ENCODE results near the gene CCNG1.
"Not testable (repeated sequence)": the region's sequence is repeated elsewhere in the genome, so short reads cannot be mapped to it uniquely, and the experiment has no call there.

Gene CCNG1

GRCh38 chr5:163445345-163445744 lies 8.0 kb downstream of the CCNG1 start:
- no peak for DNase-seq

DNA sequence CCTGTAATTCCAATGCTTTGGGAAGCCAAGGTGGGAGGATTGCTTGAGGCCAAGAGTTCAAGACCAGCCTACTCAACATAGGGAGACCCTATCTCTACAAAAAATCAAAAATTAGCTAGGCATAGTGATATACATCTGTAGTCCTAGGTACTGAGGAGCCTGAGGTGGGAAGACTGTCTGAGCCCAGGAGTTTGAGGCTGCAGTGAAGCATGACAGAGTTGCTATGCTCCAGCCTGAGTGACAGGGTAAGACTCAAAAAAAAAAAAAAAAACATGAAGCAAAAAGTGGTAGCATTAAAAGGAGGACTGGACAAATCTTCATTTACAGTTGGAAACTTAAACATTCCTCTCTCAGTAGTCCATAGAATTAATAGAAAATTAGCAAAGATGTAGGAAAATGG lies 9.8 kb downstream of the CCNG1 start:
- DNase-seq: no peak

DNA sequence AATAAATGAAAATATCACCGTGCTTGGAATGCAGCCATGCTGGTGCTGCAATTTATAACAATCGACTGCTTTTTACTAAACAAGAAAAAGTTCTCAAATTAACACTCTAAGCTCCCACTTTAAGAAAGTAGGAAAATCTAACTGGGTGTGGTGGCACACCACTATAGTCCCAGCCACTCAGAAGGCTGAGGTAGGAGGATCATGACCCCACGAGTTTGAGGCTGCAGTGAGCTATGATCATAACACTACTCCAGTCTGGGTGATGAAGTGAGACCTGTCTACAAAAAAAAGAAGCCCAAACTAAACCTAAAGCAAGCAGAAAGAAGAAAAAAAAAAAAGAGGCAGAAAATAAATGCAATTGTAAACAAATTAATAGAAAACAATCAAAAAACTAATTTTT lies 10.5 kb downstream of the CCNG1 start:
- DNase-seq: no peak

GRCh38 chr5:163448491-163448890 lies 11.1 kb downstream of the CCNG1 start:
- no peak for DNase-seq

DNA sequence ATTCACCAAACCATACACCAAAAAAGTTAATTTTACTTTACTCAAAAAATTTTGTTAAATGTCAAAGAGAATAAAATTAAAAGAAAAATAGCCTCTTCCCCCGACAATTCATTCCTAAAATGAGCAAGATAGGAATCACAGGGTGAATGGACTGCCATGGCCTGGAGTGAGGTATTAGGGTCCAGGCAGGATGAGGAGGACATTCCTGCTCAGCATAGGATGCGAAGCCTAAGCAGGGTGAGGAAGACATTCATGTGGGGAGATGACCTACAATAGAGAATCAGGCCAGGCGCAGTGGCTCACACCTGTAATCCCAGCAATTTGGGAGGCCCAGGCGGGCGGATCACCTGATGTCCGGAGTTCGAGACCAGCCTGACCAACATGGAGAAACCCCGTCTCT lies 14.1 kb downstream of the CCNG1 start:
- DNase-seq: no peak

GRCh38 chr5:163453705-163454104 lies 16.3 kb downstream of the CCNG1 start:
- no peak for DNase-seq

GRCh38 chr5:163455406-163455805 lies 18.0 kb downstream of the CCNG1 start:
- not testable (repeated sequence) for DNase-seq

GRCh38 chr5:163456029-163456589 lies 18.7 kb downstream of the CCNG1 start:
- DNase-seq: no peak

DNA sequence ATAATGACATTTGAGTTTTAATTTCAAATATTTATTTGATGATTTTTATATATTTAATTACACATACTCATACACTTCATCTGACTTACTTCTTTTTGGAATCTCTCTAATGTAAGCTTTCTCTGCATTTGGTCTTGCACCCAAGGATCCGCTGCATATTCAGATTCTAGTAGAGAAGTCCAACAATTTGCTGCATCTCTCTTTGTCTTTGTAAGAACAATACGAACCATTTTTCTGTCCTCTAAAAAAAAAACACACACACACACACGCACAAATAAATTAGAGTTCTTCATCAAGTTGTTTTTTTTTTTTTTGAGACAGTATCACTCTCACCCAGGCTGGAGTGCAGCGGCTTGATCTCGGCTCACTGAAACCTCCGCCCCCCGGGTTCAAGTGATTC lies 19.4 kb downstream of the CCNG1 start:
- no peak for DNase-seq

DNA sequence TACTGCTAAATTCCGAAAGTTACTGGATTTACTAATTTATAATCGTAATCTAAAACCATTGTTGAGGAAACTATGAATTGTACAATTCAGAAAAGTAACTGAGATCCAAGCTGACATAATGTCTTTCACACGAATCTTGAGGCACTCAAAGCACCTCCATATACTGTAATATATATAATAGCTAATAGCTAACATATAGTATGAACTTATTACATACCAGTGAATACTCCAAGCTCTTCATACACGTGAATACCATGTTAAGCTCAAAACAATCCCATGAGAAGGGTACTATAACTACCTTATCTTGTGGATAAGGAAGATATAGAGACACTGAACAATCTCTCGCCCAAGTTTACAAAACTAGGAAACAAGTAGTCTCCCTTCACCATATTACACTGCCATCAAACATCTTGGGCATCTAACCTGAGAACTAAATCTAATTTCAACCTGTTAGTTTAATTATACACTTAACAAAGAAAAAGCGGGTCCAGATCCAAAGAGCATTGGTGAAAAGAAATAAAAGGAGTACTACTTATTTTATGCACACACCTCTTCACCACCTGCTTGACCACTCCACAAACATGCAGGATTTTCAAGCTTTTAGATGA lies 21.5 kb downstream of the CCNG1 start:
- DNase-seq: no peak

- no peak for DNase-seq
Measured at GRCh38 chr5:163459462-163459818, 22.0 kb downstream of the CCNG1 start.

DNA sequence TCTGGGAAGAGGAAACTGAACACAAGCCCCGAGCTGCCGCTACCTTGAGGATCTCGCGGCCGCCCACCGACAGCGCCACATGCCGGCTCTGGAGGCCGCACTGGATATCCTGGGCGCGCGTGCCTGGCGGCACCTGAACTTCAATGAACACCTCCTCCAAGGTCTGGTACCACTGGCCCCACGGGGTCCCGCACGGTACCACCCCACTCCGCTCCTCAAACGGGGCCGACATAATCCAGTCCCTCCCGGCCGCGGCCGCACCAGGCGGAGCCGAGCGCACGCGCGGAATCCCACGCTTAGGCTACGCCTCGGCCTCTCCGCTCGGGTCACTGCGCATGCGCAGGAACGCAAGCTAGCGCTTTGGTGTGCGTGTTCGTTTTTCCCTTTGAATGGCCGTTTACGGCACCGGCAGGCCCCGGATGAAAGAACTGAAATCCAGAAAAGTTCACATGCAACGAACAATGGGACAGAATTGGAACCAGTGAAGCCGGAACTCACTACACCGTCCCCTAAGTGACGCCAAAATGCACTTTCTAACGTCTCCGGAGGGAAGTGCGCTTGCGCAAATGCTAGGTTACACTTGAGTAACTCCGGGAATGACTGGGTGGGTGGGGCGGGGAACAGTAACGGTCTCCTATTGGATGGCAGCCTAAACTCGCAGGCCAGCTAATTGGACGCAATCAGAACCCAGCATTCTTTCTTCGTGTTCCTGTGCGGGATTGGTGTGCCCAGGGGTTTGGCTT lies 22.6 kb downstream of the CCNG1 start, which contains the start of gene NUDCD2:
TSS of gene NUDCD2 (minus strand) at position 284 of the 743 bp plus-strand sequence. CDS start at position 232, 52 bp downstream.
- DNase-seq: peak; percentile 96 to 99

GRCh38 chr5:163460562-163461171 lies 23.3 kb downstream of the CCNG1 start, which contains the start of gene HMMR:
HMMR (plus strand) TSS chr5:163460632; CDS start chr5:163460693, 61 bp downstream.
- DNase-seq: peak; percentile 57 to 75

DNA sequence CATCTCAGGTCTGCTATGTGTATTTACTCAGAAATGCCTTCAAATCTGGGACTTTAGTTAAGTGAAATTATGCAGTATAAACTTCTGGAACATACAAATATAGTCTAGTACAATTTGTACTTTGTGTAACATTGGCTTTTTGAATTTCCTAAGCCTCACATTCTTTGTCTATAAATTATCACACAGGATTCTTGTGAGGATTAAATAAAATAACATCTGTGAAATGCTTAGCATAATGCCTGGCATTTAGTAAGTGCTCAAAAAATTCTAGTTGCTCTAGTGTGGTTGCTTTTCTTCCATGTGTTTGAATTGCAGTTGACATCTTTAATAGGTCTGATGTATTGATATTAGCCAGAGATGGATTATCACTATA lies 25.7 kb downstream of the CCNG1 start:
- no peak for DNase-seq

GRCh38 chr5:163467682-163468081 lies 30.3 kb downstream of the CCNG1 start:
- DNase-seq: no peak

GRCh38 chr5:163473635-163474243 lies 36.3 kb downstream of the CCNG1 start:
- peak in 1 of 2 experiments; percentile 8 for DNase-seq

GRCh38 chr5:163475411-163475810 lies 38.0 kb downstream of the CCNG1 start:
- no peak for DNase-seq

DNA sequence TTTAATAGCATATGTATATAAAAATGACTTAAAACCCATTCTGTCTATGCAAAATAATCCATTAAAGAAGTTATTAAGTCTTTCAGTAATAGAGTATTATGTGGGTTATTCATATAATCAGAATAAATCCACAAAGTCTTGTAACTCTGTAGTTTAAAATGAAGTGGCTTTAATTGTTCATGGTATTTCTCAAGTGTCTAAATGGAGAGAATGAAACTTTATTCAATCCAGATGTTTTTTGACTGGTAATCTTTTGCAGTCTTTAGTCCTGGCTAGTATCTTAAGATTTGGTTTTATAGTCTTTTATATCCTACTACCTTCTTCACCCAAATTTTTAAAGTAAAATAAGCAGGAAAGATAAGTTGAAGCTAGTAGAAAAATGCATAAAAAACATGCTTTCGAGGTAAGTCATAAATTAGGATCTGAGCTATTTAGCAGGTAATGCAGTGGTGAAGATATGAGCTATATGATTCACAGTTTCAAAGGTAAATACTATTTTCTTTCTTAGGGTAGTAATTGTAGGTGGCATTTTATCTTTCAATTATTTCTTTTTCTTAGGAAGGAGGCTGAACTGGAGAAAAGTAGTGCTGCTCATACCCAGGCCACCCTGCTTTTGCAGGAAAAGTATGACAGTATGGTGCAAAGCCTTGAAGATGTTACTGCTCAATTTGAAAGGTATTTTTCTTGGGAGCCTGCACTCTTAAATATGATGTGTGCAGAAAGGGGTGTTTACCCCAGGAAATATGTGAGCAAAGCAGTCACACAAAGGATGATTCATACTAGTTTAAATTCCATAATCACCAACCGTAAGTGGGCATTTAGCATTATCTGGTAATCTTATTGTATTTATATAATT lies 41.0 kb downstream of the CCNG1 start:
- no peak for DNase-seq

DNA sequence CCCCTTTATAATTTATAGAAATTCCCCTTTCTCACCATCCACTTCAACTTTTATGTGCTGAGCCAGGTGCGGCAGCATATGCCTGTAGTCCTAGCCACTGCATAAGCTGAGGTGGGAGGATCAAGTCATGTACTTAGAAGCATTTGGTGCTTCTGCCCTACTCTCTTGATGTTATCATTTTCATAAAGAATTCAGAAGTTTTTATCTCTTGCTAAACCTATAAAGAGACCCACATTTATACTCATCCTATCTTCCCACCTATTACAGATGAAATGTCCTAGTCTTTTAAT lies 41.5 kb downstream of the CCNG1 start:
- no peak for DNase-seq

GRCh38 chr5:163489055-163489744 lies 51.8 kb downstream of the CCNG1 start:
- DNase-seq: no peak

DNA sequence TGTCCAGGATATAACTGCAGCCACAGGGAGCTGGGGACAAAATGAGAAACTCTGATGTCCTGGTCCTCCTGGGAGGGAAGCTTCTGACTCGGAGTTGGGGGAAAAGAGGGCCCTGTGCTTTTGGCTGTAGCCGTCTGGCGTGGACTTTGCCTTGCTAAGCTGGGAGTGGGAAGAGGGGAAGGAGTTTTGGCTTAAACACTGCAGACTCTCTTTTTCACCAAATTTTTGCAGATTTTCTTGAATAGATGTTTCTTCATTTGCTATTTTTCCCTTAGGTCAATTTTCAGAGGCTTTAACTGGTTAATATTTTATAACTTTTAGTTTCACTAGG lies 52.3 kb downstream of the CCNG1 start:
- DNase-seq: no peak
